ENCODE results near the gene ATP1A4.
"Not testable (repeated sequence)": the region's sequence is repeated elsewhere in the genome, so short reads cannot be mapped to it uniquely, and the experiment has no call there.

ATP1A4 gene

GRCh38 chr1:160123726-160124125, 27.7 kb upstream of the ATP1A4 start:
- no peak for DNase-seq (ENCODE audit: low read depth, low spot score)

GRCh38 chr1:160124705-160125478, 26.5 kb upstream of the ATP1A4 start:
- no peak for DNase-seq (ENCODE audit: low read depth, low spot score)

GRCh38 chr1:160125746-160126145, 25.7 kb upstream of the ATP1A4 start:
- no peak for DNase-seq (ENCODE audit: low read depth, low spot score)

- not testable (repeated sequence) for DNase-seq (ENCODE audit: low read depth, low spot score)
Measured at GRCh38 chr1:160126342-160126741, 25.1 kb upstream of the ATP1A4 start.

GRCh38 chr1:160127381-160127780, 24.0 kb upstream of the ATP1A4 start:
- DNase-seq (ENCODE audit: low read depth, low spot score): no peak

- DNase-seq (ENCODE audit: low read depth, low spot score): no peak
Measured at GRCh38 chr1:160127865-160128523, 23.4 kb upstream of the ATP1A4 start.

- DNase-seq (ENCODE audit: low read depth, low spot score): no peak
Measured at GRCh38 chr1:160128636-160129035, 22.8 kb upstream of the ATP1A4 start.

GRCh38 chr1:160129046-160129445, 22.4 kb upstream of the ATP1A4 start:
- no peak for DNase-seq (ENCODE audit: low read depth, low spot score)

GRCh38 chr1:160129558-160129957, 21.8 kb upstream of the ATP1A4 start:
- no peak for DNase-seq (ENCODE audit: low read depth, low spot score)

GRCh38 chr1:160129966-160130365, 21.4 kb upstream of the ATP1A4 start:
- DNase-seq (ENCODE audit: low read depth, low spot score): no peak

GRCh38 chr1:160130486-160130885, 20.9 kb upstream of the ATP1A4 start:
- DNase-seq (ENCODE audit: low read depth, low spot score): no peak

GRCh38 chr1:160130939-160131338, 20.5 kb upstream of the ATP1A4 start:
- DNase-seq (ENCODE audit: low read depth, low spot score): no peak

GRCh38 chr1:160131803-160132565, 19.4 kb upstream of the ATP1A4 start:
- DNase-seq (ENCODE audit: low read depth, low spot score): no peak

GRCh38 chr1:160133990-160134770, 17.2 kb upstream of the ATP1A4 start:
- DNase-seq (ENCODE audit: low read depth, low spot score): no peak

GRCh38 chr1:160134791-160135572, 16.4 kb upstream of the ATP1A4 start:
- DNase-seq (ENCODE audit: low read depth, low spot score): no peak

- DNase-seq (ENCODE audit: low read depth, low spot score): no peak
Measured at GRCh38 chr1:160136121-160136925, 15.1 kb upstream of the ATP1A4 start.

GRCh38 chr1:160136926-160137200, 14.5 kb upstream of the ATP1A4 start:
- DNase-seq (ENCODE audit: low read depth, low spot score): no peak

- no peak for DNase-seq (ENCODE audit: low read depth, low spot score)
Measured at GRCh38 chr1:160137216-160137862, 14.1 kb upstream of the ATP1A4 start.

GRCh38 chr1:160139840-160140239, 11.6 kb upstream of the ATP1A4 start:
- DNase-seq (ENCODE audit: low read depth, low spot score): no peak

GRCh38 chr1:160143695-160144094, 7.7 kb upstream of the ATP1A4 start:
- DNase-seq (ENCODE audit: low read depth, low spot score): no peak
